GM23338 (cell line): ENCODE measurements around the gene GSX1. TPM values are rescaled to one million over a fixed set of nuclear protein-coding genes. Genes with fewer than 3 reads are reported as not detected.

ENCODE experiments used
- ATAC-seq: fragments of 200-7000 bp; cut with Tn5 transposase; 3 replicates; pipeline ENCODE4 v1.9.1; 2020
- DNase-seq: peaks from one replicate; pipeline ENCODE4 v3.0.0-alpha.2; 2015; ENCODE audit warnings: low spot score
- H2AFZ ChIP-seq: fragments of 200-600 bp; sonication (generic); 2 replicates; pipeline ENCODE4 v1.8.0; 2016; ENCODE audit warnings: antibody characterized with exemption, mild to moderate bottlenecking, moderate library complexity
- H3F3A ChIP-seq: fragments of 200-600 bp; sonication (generic); replicated peaks from 2 replicates; pipeline ENCODE4 v1.8.0; 2017; ENCODE audit warnings: antibody characterized with exemption, mixed run types, low read depth
- H3K27ac ChIP-seq: fragments of 200-600 bp; sonication (generic); 2 replicates; pipeline ENCODE4 v1.6.1; 2016; ENCODE audit warnings: low read depth
- H3K27me3 ChIP-seq: fragments of 200-600 bp; sonication (generic); 2 replicates; pipeline ENCODE4 v1.8.0; 2016; ENCODE audit warnings: mild to moderate bottlenecking, mixed run types, moderate library complexity; ENCODE audit not compliant: insufficient read depth
- H3K36me3 ChIP-seq: fragments of 200-600 bp; sonication (generic); 2 replicates; pipeline ENCODE4 v1.8.0; 2016; ENCODE audit warnings: mild to moderate bottlenecking; ENCODE audit not compliant: insufficient read depth
- H3K4me1 ChIP-seq: fragments of 200-600 bp; sonication (generic); 2 replicates; pipeline ENCODE4 v1.8.0; 2016; ENCODE audit warnings: mild to moderate bottlenecking, moderate library complexity; ENCODE audit not compliant: insufficient read depth
- H3K4me2 ChIP-seq: fragments of 200-600 bp; sonication (generic); 2 replicates; pipeline ENCODE4 v1.7.1; 2017; ENCODE audit warnings: mixed run types
- H3K4me3 ChIP-seq: fragments of 200-600 bp; sonication (generic); 2 replicates; pipeline ENCODE4 v1.6.1; 2016; ENCODE audit warnings: mixed run types
- H3K79me2 ChIP-seq: fragments of 200-600 bp; sonication (generic); replicated peaks from 2 replicates; pipeline ENCODE4 v1.8.0; 2017; ENCODE audit warnings: mild to moderate bottlenecking; ENCODE audit not compliant: insufficient read depth
- H3K9me2 ChIP-seq: fragments of 200-600 bp; sonication (generic); 2 replicates; pipeline ENCODE4 v1.8.0; 2017; ENCODE audit not compliant: insufficient read depth
- H4K20me1 ChIP-seq: fragments of 200-600 bp; sonication (generic); replicated peaks from 2 replicates; pipeline ENCODE4 v1.8.0; 2017; ENCODE audit warnings: mild to moderate bottlenecking; ENCODE audit not compliant: insufficient read depth
- H3K27ac Mint-ChIP-seq: 2 replicates; pipeline ENCODE4 v1.8.0; 2020; ENCODE audit warnings: inconsistent platforms, mild to moderate bottlenecking, moderate library complexity, mixed read lengths
- H3K27me3 Mint-ChIP-seq: 3 replicates; pipeline ENCODE4 v1.8.0; 2022; ENCODE audit warnings: low read depth, mild to moderate bottlenecking, moderate library complexity, mixed read lengths, inconsistent platforms; ENCODE audit not compliant: insufficient read depth, poor library complexity
- H3K36me3 Mint-ChIP-seq: 3 replicates; pipeline ENCODE4 v1.8.0; 2021; ENCODE audit warnings: low read depth, mild to moderate bottlenecking, inconsistent platforms, moderate library complexity, mixed read lengths
- H3K4me1 Mint-ChIP-seq: 3 replicates; pipeline ENCODE4 v1.8.0; 2020; ENCODE audit warnings: mild to moderate bottlenecking, inconsistent platforms, mixed read lengths
- H3K4me3 Mint-ChIP-seq: 3 replicates; pipeline ENCODE4 v1.8.0; 2021; ENCODE audit warnings: moderate library complexity, mild to moderate bottlenecking, inconsistent platforms, mixed read lengths
- H3K9me3 Mint-ChIP-seq: 3 replicates; pipeline ENCODE4 v1.8.0; 2020; ENCODE audit warnings: moderate library complexity, mild to moderate bottlenecking, inconsistent platforms, mixed read lengths
- CREB1 ChIP-seq: fragments of 250-450 bp; sonication (Bioruptor Pico); IDR thresholded peaks from 2 replicates; pipeline ENCODE4 v1.5.0; 2020; ENCODE audit warnings: low read depth, mild to moderate bottlenecking, moderate library complexity
- EZH2 ChIP-seq: fragments of 200-600 bp; sonication (generic); IDR thresholded peaks from one replicate; pipeline ENCODE4 v1.8.0; 2017; ENCODE audit warnings: antibody characterized with exemption, mild to moderate bottlenecking, low read depth; ENCODE audit not compliant: unreplicated experiment
- EZH2phosphoT487 ChIP-seq: fragments of 200-600 bp; sonication (generic); IDR thresholded peaks from one replicate; pipeline ENCODE4 v1.8.1; 2018; ENCODE audit warnings: antibody characterized with exemption; ENCODE audit not compliant: unreplicated experiment
- JUNB ChIP-seq: IDR thresholded peaks from one replicate; pipeline ENCODE4 v1.6.1; 2016; ENCODE audit warnings: antibody characterized with exemption; ENCODE audit not compliant: unreplicated experiment
- NANOG ChIP-seq: IDR thresholded peaks from 2 replicates; pipeline ENCODE4 v1.6.1; 2016; ENCODE audit warnings: antibody characterized with exemption, borderline replicate concordance
- POLR2AphosphoS5 ChIP-seq: IDR thresholded peaks from 2 replicates; pipeline ENCODE4 v1.6.1; 2016; ENCODE audit warnings: antibody characterized with exemption, low read depth
- STAT1 ChIP-seq: IDR thresholded peaks from one replicate; pipeline ENCODE4 v1.6.1; 2016; ENCODE audit warnings: antibody characterized with exemption; ENCODE audit not compliant: unreplicated experiment
- ZNF114 ChIP-seq: fragments of 250-450 bp; sonication (Bioruptor Pico); IDR thresholded peaks from 2 replicates; pipeline ENCODE4 v1.5.0; 2020; ENCODE audit warnings: mild to moderate bottlenecking, moderate library complexity
- ZNF331 ChIP-seq: fragments of 250-450 bp; sonication (Bioruptor Pico); IDR thresholded peaks from 2 replicates; pipeline ENCODE4 v1.5.0; 2020; ENCODE audit warnings: low read depth, mild to moderate bottlenecking, moderate library complexity
- polyA plus RNA-seq: library from polyadenylated mRNA; unstranded; fragments of >200 nt; fragmentation: Nextera tagmentation; extraction: Ambion mirVana; gene quantifications from 2 replicates; pipeline ENCODE4 v1.2.1, GENCODE V29; 2016
- total RNA-seq: library from RNA; depleted of rRNA; stranded (reverse); fragments of >200 nt; shearing (Covaris generic); gene quantifications from 2 replicates; pipeline ENCODE4 v1.2.3, GENCODE V29; 2014
- TF ChIP-seq, protein P1 (sequence below): IDR thresholded peaks from one replicate; pipeline ENCODE4 v1.6.1; 2018; ENCODE audit warnings: antibody characterized with exemption; ENCODE audit not compliant: unreplicated experiment
- TF ChIP-seq, protein P2 (sequence below): IDR thresholded peaks from 2 replicates; pipeline ENCODE4 v1.6.1; 2016; ENCODE audit warnings: antibody characterized with exemption
- TF ChIP-seq, protein P3 (sequence below), 2 experiments: fragments of 200-600 bp in 1 of 2; sonication (generic) in 1 of 2; conservative IDR thresholded peaks; 2 replicates each; pipeline versions ENCODE4 v1.5.1 to v1.6.1; 2016 to 2017; ENCODE audit warnings: antibody characterized with exemption in 2 of 2, low read depth in 2 of 2, mild to moderate bottlenecking in 2 of 2, moderate library complexity in 1 of 2
- TF ChIP-seq, protein P4 (sequence below): fragments of 250-450 bp; sonication (Bioruptor Pico); IDR thresholded peaks from 2 replicates; pipeline ENCODE4 v1.5.0; 2020; ENCODE audit warnings: mild to moderate bottlenecking, moderate library complexity

GSX1 gene
- total and polyA plus RNA-seq, 2 experiments from 2014 or later: not detected

DNA sequence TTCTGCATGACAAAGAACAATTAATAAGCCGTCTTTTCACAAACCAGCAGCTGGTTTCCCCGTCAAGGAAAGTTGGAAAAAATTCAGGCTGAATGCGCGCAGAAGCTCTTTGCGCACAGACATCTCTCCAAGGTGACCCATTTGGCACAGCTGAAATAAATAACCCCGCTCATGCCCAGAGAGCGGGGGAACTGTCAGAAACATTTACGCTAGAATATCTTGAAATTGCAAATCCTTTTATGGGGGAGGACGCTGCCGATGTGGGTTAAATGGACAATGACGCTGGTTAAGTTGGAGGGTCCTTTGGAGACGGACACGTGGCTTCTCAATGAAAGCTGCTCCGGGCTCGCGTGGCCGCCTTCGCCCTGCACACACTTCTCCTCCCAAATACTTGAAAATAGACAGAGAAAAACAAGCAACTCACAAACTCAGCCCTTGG, 30.6 kb downstream of the GSX1 start:
- peak; percentile 45 for DNase-seq
- H3K27me3 ChIP-seq: peaks cover 100% of the 10 kb centered on the region
- no peaks in the 10 kb centered on the region for H3K79me2 ChIP-seq
- TF ChIP-seq ZNF114 (CRISPR knock-in tag) (no peak), EZH2phosphoT487 (peak; percentile 21), CREB1 (CRISPR knock-in tag) (no peak), POLR2AphosphoS5 (no peak), NANOG (no peak), EZH2 (peak; percentile 47), STAT1 (no peak), ZNF331 (CRISPR knock-in tag) (no peak), JUNB (no peak)
- TF ChIP-seq, protein P1, sequence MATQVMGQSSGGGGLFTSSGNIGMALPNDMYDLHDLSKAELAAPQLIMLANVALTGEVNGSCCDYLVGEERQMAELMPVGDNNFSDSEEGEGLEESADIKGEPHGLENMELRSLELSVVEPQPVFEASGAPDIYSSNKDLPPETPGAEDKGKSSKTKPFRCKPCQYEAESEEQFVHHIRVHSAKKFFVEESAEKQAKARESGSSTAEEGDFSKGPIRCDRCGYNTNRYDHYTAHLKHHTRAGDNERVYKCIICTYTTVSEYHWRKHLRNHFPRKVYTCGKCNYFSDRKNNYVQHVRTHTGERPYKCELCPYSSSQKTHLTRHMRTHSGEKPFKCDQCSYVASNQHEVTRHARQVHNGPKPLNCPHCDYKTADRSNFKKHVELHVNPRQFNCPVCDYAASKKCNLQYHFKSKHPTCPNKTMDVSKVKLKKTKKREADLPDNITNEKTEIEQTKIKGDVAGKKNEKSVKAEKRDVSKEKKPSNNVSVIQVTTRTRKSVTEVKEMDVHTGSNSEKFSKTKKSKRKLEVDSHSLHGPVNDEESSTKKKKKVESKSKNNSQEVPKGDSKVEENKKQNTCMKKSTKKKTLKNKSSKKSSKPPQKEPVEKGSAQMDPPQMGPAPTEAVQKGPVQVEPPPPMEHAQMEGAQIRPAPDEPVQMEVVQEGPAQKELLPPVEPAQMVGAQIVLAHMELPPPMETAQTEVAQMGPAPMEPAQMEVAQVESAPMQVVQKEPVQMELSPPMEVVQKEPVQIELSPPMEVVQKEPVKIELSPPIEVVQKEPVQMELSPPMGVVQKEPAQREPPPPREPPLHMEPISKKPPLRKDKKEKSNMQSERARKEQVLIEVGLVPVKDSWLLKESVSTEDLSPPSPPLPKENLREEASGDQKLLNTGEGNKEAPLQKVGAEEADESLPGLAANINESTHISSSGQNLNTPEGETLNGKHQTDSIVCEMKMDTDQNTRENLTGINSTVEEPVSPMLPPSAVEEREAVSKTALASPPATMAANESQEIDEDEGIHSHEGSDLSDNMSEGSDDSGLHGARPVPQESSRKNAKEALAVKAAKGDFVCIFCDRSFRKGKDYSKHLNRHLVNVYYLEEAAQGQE: no peak
- TF ChIP-seq, protein P2, sequence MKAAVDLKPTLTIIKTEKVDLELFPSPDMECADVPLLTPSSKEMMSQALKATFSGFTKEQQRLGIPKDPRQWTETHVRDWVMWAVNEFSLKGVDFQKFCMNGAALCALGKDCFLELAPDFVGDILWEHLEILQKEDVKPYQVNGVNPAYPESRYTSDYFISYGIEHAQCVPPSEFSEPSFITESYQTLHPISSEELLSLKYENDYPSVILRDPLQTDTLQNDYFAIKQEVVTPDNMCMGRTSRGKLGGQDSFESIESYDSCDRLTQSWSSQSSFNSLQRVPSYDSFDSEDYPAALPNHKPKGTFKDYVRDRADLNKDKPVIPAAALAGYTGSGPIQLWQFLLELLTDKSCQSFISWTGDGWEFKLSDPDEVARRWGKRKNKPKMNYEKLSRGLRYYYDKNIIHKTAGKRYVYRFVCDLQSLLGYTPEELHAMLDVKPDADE: no peak
- TF ChIP-seq, protein P3, sequence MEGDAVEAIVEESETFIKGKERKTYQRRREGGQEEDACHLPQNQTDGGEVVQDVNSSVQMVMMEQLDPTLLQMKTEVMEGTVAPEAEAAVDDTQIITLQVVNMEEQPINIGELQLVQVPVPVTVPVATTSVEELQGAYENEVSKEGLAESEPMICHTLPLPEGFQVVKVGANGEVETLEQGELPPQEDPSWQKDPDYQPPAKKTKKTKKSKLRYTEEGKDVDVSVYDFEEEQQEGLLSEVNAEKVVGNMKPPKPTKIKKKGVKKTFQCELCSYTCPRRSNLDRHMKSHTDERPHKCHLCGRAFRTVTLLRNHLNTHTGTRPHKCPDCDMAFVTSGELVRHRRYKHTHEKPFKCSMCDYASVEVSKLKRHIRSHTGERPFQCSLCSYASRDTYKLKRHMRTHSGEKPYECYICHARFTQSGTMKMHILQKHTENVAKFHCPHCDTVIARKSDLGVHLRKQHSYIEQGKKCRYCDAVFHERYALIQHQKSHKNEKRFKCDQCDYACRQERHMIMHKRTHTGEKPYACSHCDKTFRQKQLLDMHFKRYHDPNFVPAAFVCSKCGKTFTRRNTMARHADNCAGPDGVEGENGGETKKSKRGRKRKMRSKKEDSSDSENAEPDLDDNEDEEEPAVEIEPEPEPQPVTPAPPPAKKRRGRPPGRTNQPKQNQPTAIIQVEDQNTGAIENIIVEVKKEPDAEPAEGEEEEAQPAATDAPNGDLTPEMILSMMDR (conservative IDR thresholded peaks at IDR 0.05; ENCODE audit: low read depth in 2 of 2): no peak
- TF ChIP-seq, protein P4, sequence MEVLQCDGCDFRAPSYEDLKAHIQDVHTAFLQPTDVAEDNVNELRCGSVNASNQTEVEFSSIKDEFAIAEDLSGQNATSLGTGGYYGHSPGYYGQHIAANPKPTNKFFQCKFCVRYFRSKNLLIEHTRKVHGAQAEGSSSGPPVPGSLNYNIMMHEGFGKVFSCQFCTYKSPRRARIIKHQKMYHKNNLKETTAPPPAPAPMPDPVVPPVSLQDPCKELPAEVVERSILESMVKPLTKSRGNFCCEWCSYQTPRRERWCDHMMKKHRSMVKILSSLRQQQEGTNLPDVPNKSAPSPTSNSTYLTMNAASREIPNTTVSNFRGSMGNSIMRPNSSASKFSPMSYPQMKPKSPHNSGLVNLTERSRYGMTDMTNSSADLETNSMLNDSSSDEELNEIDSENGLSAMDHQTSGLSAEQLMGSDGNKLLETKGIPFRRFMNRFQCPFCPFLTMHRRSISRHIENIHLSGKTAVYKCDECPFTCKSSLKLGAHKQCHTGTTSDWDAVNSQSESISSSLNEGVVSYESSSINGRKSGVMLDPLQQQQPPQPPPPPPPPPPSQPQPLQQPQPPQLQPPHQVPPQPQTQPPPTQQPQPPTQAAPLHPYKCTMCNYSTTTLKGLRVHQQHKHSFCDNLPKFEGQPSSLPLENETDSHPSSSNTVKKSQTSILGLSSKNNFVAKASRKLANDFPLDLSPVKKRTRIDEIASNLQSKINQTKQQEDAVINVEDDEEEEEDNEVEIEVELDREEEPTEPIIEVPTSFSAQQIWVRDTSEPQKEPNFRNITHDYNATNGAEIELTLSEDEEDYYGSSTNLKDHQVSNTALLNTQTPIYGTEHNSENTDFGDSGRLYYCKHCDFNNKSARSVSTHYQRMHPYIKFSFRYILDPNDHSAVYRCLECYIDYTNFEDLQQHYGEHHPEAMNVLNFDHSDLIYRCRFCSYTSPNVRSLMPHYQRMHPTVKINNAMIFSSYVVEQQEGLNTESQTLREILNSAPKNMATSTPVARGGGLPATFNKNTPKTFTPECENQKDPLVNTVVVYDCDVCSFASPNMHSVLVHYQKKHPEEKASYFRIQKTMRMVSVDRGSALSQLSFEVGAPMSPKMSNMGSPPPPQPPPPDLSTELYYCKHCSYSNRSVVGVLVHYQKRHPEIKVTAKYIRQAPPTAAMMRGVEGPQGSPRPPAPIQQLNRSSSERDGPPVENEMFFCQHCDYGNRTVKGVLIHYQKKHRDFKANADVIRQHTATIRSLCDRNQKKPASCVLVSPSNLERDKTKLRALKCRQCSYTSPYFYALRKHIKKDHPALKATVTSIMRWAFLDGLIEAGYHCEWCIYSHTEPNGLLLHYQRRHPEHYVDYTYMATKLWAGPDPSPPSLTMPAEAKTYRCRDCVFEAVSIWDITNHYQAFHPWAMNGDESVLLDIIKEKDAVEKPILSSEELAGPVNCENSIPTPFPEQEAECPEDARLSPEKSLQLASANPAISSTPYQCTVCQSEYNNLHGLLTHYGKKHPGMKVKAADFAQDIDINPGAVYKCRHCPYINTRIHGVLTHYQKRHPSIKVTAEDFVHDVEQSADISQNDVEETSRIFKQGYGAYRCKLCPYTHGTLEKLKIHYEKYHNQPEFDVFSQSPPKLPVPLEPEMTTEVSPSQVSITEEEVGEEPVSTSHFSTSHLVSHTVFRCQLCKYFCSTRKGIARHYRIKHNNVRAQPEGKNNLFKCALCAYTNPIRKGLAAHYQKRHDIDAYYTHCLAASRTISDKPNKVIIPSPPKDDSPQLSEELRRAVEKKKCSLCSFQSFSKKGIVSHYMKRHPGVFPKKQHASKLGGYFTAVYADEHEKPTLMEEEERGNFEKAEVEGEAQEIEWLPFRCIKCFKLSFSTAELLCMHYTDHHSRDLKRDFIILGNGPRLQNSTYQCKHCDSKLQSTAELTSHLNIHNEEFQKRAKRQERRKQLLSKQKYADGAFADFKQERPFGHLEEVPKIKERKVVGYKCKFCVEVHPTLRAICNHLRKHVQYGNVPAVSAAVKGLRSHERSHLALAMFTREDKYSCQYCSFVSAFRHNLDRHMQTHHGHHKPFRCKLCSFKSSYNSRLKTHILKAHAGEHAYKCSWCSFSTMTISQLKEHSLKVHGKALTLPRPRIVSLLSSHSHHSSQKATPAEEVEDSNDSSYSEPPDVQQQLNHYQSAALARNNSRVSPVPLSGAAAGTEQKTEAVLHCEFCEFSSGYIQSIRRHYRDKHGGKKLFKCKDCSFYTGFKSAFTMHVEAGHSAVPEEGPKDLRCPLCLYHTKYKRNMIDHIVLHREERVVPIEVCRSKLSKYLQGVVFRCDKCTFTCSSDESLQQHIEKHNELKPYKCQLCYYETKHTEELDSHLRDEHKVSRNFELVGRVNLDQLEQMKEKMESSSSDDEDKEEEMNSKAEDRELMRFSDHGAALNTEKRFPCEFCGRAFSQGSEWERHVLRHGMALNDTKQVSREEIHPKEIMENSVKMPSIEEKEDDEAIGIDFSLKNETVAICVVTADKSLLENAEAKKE (CRISPR knock-in tag): no peak
- peaks cover 43% of the 10 kb centered on the region for H3F3A ChIP-seq
- H3K36me3 ChIP-seq: no peaks in the 10 kb centered on the region
- no peak for ATAC-seq
- Mint-ChIP-seq H3K27me3 (peaks cover 98% of the 10 kb centered on the region), H3K36me3 (no peaks in the 10 kb centered on the region), H3K4me1 (peaks cover 61% of the 10 kb centered on the region), H3K4me3 (peak overlapping the region; percentile 55), H3K9me3 (no peaks in the 10 kb centered on the region), H3K27ac (no peak overlapping the region)
- H4K20me1 ChIP-seq: no peaks in the 10 kb centered on the region; the same call in none of the 2 replicates
- no peaks in the 10 kb centered on the region for H3K9me2 ChIP-seq
- H3K4me3 ChIP-seq: peak overlapping the region; percentile 58
- peaks cover 63% of the 10 kb centered on the region for H3K4me1 ChIP-seq
- H3K4me2 ChIP-seq: peak overlapping the region; percentile 93
- H2AFZ ChIP-seq: no peak overlapping the region
- no peak overlapping the region for H3K27ac ChIP-seq
